Measurements from ENCODE around the gene KLHL18.
"Not testable (repeated sequence)": the region's sequence is repeated elsewhere in the genome, so short reads cannot be mapped to it uniquely, and the experiment has no call there.

Gene KLHL18

DNA sequence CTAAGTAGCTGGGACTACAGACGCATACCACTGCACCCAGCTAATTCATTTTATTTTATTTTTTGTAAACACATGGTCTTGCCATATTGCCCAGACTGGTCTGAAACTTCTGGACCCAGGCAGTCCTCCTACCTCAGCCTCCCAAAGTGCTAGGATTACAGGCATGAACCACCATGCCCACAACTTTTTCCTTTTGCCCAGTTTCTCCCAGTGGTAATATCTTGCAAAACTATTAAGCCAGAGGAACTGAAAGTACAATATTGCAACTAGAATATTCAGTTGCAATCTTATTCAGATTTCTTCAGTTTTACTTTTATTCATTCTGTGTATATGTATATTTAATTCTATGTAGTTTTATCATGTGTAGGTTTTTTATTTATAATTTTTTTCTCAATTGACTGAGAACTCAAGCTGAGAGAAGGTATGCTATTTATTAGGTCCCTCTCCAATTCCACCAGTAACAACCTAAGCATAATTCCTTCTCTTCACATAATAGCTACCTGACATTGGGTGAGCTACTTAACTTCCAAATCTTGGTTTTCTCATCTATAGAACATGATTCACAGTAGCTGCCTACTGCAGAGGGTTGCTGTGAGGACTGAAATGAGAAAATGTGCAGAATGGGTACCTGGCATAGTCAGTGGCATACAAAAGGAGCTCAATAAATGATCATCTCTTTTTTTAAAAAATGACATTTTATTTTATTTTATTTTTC lies 30.8 kb downstream of the KLHL18 start:
- no peak for DNase-seq (ENCODE audit: low spot score)

DNA sequence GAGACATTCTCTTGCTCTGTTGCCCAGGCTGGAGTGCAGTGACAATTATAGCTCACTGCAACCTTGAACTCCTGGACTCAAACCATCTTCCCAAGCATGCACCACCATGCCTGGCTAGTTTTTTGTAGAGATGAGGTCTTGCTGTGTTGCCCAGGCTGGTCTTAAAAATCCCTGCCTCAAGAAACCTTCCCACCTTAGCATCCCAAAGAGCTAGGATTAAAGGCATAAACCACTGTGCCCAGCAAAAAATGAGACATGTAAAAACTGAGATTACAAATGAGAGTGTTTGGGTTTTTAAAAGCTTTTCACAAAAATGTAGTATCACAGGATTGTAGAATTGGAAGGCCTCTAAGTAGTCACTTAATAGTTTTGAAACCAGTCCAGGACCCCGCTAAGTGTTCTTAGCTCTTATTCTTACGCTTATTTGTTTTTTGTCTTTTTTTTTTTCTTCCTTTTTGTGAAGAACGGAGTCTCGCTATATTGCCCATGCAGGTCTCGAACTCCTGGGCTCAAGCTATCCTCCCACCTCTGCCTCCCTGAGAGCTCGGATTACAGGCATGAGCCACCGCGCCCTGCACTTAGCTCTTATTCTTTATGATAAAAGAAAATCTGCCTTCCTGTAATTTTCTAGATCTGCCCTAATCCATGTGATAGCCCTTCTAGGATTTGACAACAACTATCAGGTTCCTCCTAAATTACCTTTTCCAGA lies 31.5 kb downstream of the KLHL18 start:
- no peak for DNase-seq (ENCODE audit: low spot score)

DNA sequence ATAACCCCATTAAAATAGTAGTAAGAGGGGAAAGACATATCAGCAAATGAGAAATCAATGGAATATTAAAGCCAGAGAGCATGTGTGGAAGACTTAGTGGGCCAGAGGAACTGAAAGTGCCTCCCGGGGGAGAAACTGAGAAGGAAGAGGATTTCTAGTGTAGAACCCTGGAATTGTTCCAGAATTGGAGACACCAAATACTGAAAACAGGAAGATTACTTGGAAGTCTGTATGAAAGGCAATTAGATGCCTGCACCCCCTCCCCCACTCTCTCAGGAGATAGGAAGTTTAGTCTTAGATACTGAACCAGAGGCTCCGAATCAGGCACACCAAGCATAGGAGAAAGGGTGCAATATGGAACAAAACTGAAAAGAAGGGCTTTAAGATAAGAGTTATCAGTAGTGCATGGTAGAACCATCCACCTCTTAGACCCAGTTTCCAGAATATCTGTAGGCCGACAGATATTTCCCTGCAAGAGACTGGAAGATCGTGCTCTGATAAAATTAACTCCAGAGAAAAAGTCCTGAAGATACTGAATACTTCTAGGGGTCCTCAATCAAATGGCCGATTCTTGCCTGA lies 32.4 kb downstream of the KLHL18 start:
- DNase-seq (ENCODE audit: low spot score): no peak

DNA sequence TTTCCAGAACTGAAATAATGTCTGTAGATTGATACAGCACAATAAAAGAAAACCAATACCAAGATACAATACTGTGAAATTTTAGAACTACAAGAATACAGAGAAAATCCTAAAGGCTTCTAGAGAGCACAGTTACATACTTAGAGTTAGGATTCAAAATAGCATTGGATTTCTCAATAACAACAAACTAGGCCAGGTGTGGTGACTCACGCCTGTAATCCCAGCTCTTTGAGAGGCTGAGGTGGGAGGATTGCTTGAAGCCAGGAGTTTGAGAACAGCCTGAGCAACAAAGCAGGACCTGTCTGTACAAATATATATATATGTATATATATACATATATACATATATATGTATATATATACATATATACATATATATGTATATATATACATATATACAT lies 33.4 kb downstream of the KLHL18 start:
- not testable (repeated sequence) for DNase-seq (ENCODE audit: low spot score)

DNA sequence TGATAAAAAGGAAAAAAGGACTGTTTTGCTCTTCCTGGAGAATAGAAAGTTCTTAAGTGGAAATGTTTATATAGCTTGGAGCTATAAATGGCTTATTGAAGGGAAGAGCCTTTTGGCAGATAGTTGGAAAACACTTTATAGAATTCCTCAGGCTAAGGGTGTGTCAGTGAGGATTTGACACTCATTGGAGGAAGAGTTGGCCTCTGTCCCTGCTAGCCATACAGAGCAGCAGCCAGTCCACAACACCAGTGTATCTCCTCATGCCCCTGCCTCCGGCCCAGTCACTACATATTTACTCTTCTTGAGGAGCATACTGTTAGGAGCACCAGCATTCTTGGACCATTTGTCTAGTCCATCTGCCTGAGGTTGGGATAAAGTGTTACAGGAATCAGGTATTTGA lies 36.2 kb downstream of the KLHL18 start:
- DNase-seq (ENCODE audit: low spot score): no peak

DNA sequence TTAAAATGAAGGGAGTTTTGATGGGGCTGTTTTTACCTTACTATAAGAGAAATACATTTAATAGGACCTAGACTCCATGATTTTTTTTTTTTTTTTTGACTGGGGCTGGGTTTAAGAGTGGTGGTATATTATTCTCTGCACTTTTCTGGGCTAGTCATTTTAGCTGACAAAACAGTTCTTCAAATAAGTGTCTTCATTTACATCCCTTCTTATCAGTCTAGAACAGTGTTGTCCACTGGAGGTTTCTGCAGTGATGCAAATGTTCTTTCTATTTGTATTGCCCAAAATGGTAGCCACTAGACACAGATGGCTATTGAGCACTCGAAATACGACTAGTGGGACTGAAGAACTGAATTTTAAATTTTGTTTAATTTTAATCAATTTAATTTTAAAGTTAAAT lies 37.2 kb downstream of the KLHL18 start:
- no peak for DNase-seq (ENCODE audit: low spot score)

DNA sequence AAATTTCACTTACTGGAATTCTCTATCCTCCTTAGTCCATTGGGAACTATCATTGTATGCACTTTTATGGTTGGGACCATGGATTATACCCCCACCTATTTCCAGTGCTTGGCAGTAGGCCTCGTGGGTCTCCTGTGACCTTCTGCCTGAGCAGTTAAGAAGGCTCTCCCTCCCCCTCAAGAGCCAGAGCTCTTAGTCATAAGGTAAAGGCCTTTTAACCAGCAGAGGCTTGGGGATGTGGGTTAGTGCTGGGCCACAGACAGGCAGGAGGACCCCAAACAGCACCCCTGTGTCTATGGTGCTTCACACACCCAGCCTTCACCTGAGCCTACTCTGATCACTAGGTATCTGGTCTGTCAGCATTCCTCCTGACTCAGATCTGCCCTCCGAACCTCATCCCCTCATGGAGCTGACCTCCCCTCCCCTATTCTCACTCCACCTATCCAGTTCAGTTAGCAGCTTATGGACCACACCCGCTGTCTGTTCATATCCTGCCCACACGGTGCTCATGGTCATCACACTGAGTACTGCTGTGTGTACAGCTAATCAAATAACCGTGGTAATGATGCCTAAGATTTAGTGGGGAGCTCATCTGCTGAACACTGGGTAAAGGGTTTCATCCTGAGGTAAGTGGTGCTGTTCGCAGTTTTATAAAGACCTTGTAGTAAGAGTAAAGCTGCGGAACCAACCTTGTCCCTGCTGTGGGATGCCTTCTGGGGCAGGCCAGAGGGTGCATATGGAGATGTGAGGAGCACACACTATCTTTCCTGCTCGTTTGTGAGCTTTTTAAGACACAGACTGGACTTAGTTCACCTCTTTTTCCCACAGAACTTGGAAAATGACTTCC lies 40.9 kb downstream of the KLHL18 start:
- no peak for DNase-seq (ENCODE audit: low spot score)

DNA sequence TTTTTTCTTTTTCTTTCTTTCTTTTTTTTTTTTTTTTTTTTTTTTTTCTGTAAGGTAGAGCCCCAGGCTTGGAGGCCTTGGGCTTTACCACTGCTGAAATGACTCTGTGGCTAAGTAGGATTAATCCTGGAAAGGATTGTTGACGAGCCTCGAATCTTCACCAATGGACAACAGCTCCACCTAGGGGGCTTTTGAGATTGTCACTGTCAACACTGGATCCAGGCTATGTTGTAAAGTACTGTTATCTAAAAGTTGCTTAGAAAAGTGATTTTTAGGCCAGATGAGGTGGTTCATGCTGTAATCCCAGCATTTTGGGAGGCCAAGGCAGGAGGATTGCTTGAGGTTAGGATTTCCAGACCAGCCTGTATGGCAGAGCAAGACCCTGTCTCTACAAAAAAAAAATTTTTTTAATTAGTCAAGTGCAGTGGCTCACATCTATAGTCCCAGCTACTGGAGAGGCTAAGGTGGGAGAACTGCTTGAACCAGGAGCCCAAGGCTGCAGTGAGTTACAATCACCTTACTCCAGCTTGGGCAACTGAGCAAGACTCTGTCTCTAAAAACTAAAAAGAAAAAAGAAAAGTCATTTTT lies 41.6 kb downstream of the KLHL18 start:
- DNase-seq (ENCODE audit: low spot score): peak; percentile 47

DNA sequence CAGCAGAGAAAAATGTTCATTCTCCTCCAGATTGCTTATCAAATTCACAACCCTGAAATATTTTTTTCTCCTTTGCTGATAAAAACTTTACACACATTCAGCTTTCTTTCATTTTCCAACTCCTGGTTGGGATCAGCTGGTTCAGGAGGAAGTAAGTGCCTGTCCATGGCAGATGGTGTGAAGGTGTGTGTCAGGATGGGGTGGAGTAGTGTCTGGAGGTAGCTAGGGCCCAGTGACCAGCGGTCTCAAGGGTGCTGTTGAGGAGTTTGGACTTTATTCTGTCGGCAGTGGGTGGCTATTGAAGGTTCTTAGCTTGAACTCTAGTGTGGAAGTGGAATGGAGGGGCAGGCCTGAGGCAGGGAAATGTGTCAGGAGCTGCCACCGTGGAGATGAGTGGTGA lies 51.2 kb downstream of the KLHL18 start:
- DNase-seq (ENCODE audit: low spot score): no peak

DNA sequence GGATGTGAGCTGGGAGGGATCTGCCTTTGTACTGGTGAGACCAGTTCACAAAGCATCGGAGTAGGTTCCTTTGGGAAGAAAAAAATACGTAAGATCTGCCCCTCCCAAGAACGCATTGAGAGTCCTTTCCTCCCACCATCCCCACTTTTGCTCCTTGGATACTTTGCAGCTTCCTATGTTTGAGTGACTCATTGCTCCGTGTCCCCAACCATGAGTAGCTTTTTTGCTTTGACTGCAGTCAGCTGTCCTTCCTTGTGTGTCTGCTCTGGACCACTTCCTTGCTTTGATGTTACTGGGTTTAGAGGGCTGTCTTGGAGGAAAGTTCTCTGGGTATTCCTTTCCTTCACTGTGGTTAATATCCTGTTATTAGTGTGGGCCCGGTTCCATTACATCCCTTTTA lies 54.9 kb downstream of the KLHL18 start:
- DNase-seq (ENCODE audit: low spot score): no peak

DNA sequence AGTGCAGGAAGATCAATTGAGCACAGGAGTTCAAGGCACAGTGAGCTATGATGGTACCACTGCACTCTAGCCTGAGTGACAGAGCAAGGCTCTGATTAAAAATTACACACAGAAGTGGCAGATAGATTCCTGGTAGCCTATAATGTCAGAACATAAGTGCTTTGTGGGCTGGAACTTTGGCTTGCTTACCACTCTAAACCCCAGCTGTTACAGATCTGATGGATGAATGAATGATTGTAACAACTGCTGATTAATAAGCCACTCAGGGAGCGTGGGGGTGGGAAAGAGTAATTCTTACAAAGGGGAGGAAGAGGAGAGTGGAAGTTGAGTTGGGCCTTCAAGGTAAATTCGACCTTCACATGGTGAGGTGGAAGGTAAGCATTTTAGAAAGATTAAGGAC lies 57.2 kb downstream of the KLHL18 start:
- no peak for DNase-seq (ENCODE audit: low spot score)

DNA sequence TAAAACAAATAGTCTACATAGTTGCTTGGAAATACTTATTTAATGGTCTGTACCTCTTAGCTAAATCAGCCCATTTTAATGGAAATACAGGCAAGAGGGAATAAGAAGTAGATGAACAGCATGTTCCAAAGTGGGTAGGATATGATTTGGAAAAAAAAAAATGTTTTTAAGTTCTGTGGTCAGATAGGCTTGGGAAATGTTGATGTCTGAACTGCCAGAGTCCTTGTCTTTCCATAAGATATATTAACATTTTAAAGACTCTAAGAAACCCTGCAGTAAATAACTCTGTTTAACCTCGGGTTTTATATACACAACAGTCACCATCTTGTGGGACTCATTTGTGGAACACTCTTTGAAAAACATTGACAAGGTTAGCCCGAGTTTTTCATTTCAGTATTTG lies 58.1 kb downstream of the KLHL18 start:
- no peak for DNase-seq (ENCODE audit: low spot score)

DNA sequence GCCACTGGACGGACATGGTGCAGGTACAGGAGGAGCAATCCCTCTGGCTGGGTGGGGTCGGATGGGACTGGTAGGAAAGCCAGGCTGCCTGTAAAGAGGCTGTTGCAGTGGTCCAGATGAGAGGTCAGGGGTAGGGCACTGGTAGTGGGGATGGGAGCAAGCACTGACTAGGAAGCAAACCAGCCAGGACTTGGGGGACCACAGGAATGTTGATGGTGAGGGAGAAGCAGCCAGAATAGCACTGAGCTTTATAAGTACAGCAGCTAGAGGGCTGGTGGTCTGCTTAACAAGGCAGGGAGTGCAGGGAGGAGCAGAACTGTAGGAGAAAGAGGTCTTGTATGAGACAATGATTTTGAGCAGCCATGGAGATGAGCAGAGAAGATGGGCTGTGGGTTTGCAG lies 59.4 kb downstream of the KLHL18 start:
- DNase-seq (ENCODE audit: low spot score): no peak

DNA sequence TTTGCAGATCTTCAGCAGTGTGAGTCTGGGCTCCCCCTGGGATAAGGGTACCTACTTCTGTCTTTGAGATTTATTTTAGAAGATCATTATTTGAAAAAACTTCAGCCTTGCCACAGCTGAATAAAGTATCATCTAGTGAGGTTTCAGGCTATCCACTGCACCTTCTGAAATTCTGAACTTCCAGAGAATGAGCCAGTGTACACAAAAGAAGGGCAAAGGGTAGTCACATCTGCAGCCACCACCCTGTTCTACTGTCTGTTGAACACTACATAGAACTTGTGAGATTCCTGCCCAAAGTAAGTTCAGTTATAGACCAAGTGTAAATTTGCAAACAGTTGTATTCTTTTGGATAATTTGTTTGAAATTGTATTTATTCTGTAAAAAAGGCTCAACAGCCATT lies 60.1 kb downstream of the KLHL18 start:
- no peak for DNase-seq (ENCODE audit: low spot score)

DNA sequence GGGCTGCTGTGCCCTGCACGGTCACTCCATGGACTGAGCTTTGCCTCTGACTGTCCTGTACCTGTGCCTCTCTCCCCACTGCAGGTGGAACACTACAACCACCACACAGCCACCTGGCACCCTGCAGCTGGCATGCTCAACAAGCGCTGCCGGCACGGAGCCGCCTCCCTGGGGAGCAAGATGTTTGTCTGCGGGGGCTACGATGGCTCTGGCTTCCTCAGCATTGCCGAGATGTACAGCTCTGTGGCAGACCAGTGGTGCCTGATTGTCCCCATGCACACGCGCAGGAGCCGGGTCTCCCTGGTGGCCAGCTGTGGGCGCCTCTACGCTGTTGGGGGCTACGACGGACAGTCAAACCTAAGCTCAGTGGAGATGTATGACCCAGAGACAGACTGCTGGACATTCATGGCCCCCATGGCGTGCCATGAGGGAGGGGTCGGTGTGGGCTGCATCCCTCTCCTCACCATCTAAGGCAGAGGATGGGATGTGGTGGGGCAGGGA lies 60.8 kb downstream of the KLHL18 start:
- DNase-seq (ENCODE audit: low spot score): no peak

DNA sequence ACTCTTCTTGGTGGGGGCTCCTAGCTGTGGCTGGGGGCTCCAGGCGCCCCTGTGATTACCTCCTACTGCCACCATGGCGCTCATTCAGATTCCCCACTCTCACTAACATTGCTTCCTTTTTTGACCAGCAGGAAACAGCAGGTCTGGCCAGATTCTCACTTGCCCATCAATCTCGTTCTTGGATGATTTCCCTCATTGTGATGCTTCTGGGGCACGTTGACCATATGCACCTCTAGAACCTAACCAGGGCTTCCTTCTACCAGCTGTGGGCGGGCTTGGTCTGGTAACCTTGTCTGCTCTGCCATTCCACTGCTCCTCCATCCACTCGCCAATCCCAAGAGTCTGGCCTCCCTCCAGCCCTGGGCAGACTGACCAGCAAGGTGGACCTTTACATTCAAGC lies 62.2 kb downstream of the KLHL18 start:
- no peak for DNase-seq (ENCODE audit: low spot score)

DNA sequence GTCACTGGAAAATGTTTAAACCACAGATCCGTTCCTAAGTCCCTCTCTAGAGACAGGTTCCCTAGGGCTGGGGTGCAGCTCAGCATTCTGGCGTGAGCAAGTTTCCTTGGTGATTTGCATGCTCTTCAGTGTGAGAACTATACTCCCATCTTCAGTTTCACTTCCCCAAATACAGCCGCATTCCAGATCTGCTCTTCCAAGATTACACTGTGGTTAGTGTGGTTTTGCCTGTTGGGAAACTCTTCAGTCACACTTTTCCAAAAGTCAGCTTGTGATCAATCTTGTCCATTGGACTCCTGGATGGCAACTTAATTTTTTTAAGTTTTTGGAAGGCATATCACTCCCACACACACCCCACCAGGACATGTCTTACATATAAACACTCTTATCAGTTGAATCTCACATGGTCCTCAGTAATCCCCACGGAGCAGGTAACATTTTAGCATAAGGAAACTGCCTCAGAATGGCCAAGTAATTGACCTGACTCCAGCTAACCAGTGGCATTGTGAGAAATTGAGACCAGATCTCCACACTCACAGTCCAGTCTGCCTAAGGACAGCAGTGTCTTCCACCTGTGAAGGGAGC lies 64.6 kb downstream of the KLHL18 start:
- no peak for DNase-seq (ENCODE audit: low spot score)

DNA sequence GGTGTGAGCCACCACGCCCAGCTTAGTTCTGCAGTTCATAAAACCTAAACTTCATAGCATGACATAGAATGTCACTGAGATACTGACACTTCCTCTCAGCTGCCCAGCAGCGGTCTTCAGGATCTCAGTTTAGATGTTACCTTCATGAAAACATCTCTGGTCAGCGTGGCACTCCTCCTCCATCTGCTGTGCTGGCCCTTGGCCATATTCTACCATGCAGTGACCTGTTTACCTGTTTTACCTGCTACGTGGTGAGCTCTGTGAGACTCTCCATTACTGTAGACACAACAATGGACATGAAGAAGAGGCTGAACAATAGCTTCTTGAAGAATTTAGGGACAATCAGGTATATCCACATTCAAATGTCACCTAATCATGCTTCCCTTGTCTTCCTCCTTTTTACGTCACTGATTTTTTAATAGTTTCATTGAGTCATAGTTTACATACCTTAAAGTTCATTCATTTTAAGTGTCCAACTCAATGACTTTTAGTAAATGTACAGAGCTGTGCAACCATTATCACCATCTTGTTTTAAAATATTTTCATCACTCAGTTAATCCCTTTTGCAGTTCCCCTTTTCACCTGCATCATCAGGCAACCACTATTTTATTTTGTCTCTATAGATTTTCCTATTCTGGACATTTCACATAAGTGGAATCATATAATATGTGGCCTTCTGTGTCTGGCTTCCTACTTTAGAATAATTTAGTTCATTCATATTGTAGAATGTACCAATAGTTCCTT lies 65.8 kb downstream of the KLHL18 start:
- no peak for DNase-seq (ENCODE audit: low spot score)

DNA sequence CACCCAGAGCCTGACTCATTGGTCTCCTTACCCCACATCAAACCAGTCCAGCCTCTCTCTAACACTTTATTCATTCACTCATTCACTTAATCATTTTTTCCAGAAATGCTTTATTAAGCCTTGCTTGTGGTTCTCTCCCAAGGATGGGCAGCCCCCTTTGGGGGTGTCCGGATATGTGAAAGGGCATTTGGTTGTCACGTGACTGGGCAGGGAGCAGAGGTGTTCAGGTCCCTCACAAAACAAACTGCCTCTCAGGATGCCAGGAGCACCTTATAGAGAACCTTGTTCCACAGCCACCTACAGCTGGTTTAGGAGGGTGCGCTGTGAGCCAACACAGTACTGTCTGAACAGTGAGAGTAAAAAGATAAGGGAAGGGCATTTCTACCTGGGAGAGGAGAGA lies 72.3 kb downstream of the KLHL18 start:
- DNase-seq (ENCODE audit: low spot score): no peak

DNA sequence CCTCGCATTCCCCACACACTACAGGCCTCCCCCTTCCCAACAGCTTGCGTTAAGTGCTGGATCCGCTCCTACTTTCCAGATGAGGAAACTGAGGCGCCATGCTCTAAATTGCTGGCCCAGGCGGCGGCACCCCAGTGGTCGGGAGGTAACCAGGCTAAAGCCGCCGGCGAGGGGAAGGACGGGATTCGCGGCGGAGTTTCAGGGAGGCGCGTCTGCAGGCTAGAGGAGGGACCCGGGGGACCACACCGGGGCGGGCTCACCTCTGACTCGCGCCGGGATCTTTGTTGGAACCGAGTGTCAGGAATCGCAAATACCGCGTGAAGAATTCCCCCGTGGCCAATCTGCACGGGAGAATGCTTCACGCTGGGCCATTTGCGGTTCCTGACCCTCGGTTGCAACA lies 73.5 kb downstream of the KLHL18 start:
- DNase-seq (ENCODE audit: low spot score): no peak

DNA sequence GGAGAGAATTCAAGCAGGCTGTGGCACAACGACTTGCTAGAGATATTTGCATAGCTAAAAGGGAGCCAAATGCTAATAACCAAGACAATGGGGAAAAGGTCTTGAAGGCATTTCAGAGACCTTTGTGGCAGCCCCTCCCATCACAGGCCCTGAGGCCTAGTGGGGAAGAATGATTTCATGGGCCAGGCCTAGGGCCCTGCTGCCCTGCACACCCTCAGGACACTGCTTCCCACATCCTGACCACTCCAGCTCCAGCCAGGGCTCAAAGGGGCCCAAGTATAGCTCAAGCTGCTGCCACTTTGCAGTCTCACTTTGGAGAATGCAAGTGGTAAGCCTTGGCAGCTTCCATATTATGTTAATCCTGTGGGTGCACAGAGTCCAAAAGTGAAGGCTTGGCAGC lies 76.6 kb downstream of the KLHL18 start:
- no peak for DNase-seq (ENCODE audit: low spot score)
